Measurements from ENCODE around the gene TRPT1.

TRPT1 gene

DNA sequence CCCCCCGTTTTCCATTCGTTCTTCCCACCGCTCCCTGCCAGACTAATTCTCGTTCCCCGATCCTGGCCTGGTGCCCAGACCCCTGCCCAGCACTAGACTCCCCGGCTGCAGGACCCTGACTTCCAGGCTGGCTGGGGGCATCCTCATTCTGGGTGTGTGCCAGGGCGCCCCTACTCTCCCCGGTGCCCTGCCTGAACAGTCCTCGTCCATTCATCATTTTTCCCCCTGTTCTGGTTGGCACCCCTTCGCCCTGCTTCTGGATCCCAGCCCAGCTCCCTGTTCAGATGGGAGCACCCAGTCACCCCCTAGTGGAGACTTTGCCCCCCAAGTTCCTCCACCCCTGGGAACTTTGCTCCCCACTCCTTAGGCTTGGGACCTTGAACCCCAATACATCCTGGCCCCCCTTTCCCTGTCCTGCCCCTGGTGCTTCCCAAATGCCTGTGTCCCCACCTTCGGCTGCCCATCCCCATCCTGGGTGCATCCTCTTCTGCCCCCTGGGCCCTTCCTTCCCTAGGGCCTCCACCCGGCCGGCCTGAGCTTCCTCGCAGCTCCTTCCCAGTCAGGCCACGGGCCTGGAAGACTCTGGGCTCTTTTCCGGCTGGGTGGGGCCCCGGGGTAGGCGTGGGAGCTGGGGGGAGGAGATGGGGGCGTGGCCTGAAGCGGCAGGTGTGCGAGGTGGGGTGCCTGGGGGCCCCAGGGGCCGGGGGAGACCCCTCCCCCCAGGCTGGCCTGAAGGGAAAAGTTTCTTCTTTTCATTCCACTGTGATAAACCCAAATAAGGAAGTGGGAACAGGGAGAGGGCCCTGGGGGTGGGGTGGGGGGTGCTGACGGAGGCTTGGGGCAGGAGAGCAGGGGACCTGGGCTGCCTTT, 26.3 kb upstream of the TRPT1 start:
- in situ Hi-C loops (cut with HindIII; ENCODE audit: low sequenced_read_pairs): no loop called here
- TF ChIP-seq, protein P1, sequence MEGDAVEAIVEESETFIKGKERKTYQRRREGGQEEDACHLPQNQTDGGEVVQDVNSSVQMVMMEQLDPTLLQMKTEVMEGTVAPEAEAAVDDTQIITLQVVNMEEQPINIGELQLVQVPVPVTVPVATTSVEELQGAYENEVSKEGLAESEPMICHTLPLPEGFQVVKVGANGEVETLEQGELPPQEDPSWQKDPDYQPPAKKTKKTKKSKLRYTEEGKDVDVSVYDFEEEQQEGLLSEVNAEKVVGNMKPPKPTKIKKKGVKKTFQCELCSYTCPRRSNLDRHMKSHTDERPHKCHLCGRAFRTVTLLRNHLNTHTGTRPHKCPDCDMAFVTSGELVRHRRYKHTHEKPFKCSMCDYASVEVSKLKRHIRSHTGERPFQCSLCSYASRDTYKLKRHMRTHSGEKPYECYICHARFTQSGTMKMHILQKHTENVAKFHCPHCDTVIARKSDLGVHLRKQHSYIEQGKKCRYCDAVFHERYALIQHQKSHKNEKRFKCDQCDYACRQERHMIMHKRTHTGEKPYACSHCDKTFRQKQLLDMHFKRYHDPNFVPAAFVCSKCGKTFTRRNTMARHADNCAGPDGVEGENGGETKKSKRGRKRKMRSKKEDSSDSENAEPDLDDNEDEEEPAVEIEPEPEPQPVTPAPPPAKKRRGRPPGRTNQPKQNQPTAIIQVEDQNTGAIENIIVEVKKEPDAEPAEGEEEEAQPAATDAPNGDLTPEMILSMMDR (IDR thresholded peaks at IDR 0.05; ENCODE audit: low read depth, low read length): peak; percentile 45
- DNase-seq (ENCODE audit: low read depth, low spot score): no peak
- peak overlapping the region; percentile 63 for H3K4me3 ChIP-seq (ENCODE audit: low read depth, low read length)

DNA sequence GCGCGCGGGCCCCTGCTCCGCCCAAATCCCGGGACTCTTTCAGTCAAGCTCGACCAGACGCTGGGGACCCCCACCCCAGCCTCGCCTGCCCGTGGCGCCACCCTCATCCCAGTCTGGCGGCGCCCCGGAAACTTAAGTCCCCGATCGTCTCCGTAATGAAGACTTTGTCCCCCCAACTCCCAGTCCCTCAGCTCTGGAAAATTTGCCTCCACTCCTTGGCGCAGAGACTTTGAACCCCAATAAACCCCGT, 25.7 kb upstream of the TRPT1 start:
- no peak for DNase-seq (ENCODE audit: low read depth, low spot score)
- peak overlapping the region; percentile 63 for H3K4me3 ChIP-seq (ENCODE audit: low read depth, low read length)
- in situ Hi-C loops (cut with HindIII; ENCODE audit: low sequenced_read_pairs): no loop called here
- TF ChIP-seq, protein P1 (IDR thresholded peaks at IDR 0.05; ENCODE audit: low read depth, low read length): no peak

DNA sequence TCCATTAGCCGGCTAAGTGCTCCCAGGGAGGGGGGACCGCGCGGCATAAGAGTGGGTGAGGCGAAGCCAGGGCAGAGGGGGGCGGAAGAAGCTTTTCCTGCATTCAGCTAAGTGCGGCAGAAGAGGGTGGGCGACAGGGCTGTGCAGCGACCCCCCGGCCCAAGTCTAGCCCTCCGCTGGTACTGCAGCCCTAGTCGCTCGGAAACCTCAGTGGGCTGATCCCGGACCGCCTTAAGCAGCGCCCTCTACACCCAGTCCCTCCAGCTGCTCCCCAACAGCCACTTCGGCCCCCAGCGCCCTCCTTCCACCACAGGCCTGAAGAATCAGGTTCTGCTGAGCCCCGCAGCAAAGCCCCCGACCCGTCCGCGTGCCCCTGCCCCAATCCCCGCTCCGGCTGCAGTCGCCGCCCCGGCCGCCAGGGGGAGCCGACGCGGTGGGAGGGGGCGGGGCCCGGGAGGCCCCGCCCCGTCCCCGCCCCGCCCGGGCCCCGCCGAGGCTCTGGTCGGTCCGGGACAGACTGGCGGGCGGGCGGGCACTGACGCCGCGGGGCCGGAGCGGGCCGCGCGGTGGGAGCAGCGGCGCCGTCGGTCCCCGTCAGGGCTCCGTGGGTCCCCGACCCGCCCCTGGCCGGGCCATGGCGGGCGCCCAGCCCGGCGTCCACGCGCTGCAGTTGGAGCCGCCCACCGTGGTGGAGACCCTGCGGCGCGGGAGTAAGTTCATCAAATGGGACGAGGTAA, 25.2 kb upstream of the TRPT1 start, which contains the start of gene PLCB3:
Gene PLCB3 (plus strand): TSS at position 515 of the 737 bp plus-strand sequence. CDS start 120 bp downstream, at position 635.
- no peak for DNase-seq (ENCODE audit: low read depth, low spot score)
- in situ Hi-C loops (cut with HindIII; ENCODE audit: low sequenced_read_pairs): no loop called here
- TF ChIP-seq, protein P1 (IDR thresholded peaks at IDR 0.05; ENCODE audit: low read depth, low read length): peak; percentile 63
- H3K4me3 ChIP-seq (ENCODE audit: low read depth, low read length): peak within 1 kb of the TSS; percentile 63

GRCh38 chr11:64250415-64251015, 24.5 kb upstream of the TRPT1 start:
- DNase-seq (ENCODE audit: low read depth, low spot score): no peak
- peak overlapping the region; percentile 50 for H3K4me3 ChIP-seq (ENCODE audit: low read depth, low read length)
- in situ Hi-C loops (cut with HindIII; ENCODE audit: low sequenced_read_pairs): no loop called here
- TF ChIP-seq, protein P1 (IDR thresholded peaks at IDR 0.05; ENCODE audit: low read depth, low read length): no peak

DNA sequence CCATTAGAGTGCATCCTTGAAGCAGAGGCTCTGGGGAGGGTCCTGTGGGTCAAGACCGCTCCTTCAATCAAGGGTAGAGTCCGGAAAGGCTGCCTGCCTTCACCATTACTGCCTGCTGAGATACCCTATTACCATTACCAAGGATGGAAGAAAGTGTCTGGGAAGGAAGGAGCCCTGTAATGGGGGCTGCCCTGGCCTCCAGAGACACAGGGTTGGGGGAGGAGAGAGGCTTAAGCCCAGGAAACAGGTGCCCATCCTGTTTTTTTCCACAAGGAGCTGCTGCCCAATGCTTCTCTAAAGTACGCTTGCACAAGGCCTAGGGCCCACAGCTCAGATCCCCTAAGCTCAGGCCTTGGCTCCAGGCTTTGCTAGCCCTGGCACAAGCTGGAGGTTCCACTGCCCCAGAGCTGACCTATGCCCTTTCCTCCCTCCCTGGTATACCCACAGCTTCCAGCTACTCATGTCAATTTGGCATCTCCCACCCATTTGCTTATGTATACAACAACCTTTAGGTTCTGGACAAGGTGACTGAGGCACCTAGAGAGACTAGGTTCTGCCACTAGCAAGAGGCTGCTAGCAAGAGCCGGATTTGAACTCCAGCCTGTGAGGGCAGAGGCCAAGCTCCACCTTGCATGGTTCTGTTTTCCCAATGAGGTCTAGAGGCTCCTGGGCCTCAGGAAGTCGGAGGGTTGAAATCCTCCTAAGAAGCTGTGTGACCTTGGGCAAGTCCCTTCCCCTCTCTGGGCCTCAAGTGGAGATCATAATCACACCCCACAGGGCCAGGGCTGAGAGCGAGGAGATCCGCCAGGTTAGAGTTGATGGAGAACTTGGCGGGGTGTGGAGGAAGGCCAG, 23.8 kb upstream of the TRPT1 start:
- no peak overlapping the region for H3K4me3 ChIP-seq (ENCODE audit: low read depth, low read length)
- no peak for DNase-seq (ENCODE audit: low read depth, low spot score)
- TF ChIP-seq, protein P1 (IDR thresholded peaks at IDR 0.05; ENCODE audit: low read depth, low read length): no peak
- in situ Hi-C loops (cut with HindIII; ENCODE audit: low sequenced_read_pairs): no loop called here

DNA sequence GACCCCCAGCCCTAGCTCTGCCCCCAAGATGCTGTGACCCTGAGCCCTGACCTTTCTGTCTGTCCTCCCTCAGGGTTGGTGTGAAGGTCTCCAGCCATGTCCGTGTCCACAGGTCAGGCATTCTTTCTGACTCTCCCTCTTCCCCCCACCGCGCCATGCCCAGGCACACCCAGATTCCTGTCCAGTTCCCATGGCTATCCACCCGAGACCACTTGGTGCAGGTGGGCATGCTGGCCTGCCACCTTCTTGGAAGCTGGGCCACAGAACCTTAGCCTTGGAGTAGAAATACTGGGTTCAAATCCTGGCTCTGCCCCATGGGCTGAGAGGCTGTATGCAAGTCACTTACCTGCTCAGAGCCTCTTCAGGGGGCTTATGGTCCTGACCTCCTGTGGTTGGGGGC, 23.1 kb upstream of the TRPT1 start:
- TF ChIP-seq, protein P1 (IDR thresholded peaks at IDR 0.05; ENCODE audit: low read depth, low read length): no peak
- in situ Hi-C loops (cut with HindIII; ENCODE audit: low sequenced_read_pairs): no loop called here
- H3K4me3 ChIP-seq (ENCODE audit: low read depth, low read length): no peak overlapping the region
- no peak for DNase-seq (ENCODE audit: low read depth, low spot score)

Measured in astrocyte of the spinal cord (primary cell).